Subcutaneous preadipocyte (primary cell): Measurements from ENCODE around the gene HNRNPH1. TPM values are rescaled to one million over a fixed set of nuclear protein-coding genes. Genes with fewer than 3 reads are reported as not detected.

Experiments used
- small RNA-seq: library from RNA; depleted of rRNA; stranded (forward); fragments of <200 nt; gene quantifications from one replicate; pipeline ENCODE3, GENCODE V24; 2012
- total RNA-seq: library from RNA; depleted of rRNA; stranded (reverse); fragments of >200 nt; gene quantifications from 2 replicates; pipeline ENCODE4 v1.2.3, GENCODE V29; 2012

Gene HNRNPH1
- total RNA-seq = 288 and 483 TPM in 2 replicates

GRCh38 chr5:179623003-179623905 is at the start of gene HNRNPH1:
HNRNPH1 (minus strand) TSS chr5:179623671; CDS start chr5:179623133, 538 bp downstream.

Small RNAs within 50 kb of the gene (small RNA-seq; reads per million reads assigned to genes)
- not detected for gene RF00017

Other genes starting within 250 kb of the HNRNPH1 start
- gene RUFY1, start 73.1 kb downstream of the HNRNPH1 start, total RNA-seq = 36.2 and 39.3 TPM in 2 replicates
- not detected in 2 replicates for gene CBY3, start 57.4 kb upstream of the HNRNPH1 start, total RNA-seq
- 600 and 709 TPM in 2 replicates for gene CANX, start 75.3 kb upstream of the HNRNPH1 start, total RNA-seq
- 7.0 and 14.7 TPM in 2 replicates for gene MAML1, start 109.2 kb upstream of the HNRNPH1 start, total RNA-seq
- gene LTC4S, start 170.3 kb upstream of the HNRNPH1 start, total RNA-seq = not detected in 2 replicates
- gene MGAT4B, start 183.2 kb upstream of the HNRNPH1 start, total RNA-seq = 124 and 144 TPM in 2 replicates
- gene SQSTM1, start 197.2 kb upstream of the HNRNPH1 start, total RNA-seq = 538 and 581 TPM in 2 replicates
- gene MRNIP, start 235.1 kb upstream of the HNRNPH1 start, total RNA-seq = 11.1 and 11.4 TPM in 2 replicates